GM12873 (cell line): ENCODE data around the gene ZBTB7C.

ENCODE experiments used
- CTCF ChIP-seq: IDR thresholded peaks from 2 replicates; pipeline ENCODE4 v1.5.1; 2012; ENCODE audit warnings: low read depth, mild to moderate bottlenecking, moderate library complexity, low read length, control low read depth; ENCODE audit not compliant: insufficient read depth; ENCODE audit errors: missing control alignments

ZBTB7C gene

GRCh38 chr18:48111587-48111986, 297.6 kb downstream of the ZBTB7C start:
- TF ChIP-seq CTCF, result no peak

DNA sequence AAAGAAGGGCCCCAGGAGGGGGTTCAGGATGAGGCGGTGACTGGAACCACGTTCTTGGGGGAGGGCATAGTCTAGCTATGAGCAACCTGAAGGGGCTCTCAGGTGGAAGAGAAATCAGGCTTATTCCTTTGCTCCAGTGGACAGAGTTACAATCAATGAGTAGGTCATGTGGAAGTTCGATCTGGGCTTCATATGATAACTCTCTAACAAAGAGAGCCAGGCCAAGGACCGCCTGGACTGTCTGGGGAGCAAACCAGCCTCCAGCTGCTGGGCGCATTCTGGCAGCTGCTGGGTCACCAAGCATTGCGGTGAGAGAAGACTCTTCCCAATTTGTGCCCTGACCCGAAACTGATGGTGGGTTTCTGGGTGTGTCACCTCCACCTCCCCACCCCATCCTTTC, 298.4 kb downstream of the ZBTB7C start:
- no peak for TF ChIP-seq CTCF

DNA sequence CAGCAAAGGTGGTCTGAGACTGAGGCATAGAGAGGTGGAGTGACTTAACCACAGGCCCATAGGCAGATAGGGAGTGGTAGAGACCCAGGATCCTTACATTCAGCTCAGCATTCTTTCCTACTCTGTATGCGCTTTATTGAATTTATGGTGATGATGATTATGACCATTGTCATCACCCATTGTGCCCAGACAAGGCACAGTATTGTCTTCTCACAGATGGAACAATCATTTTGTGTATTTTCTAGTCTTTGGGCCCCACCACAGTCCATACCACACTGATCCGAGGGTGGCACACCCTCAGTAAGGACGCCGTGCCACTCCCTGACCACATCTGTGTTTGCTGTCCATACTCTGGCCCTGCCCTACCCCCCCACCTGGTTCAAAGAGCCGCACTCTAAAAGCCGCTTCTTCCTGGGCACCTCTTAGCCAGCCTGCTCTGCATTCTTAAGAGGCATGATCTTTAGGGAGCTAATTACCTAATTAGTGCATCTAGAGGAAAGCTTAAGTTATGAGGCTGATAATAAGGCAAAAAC, 299.2 kb downstream of the ZBTB7C start:
- TF ChIP-seq CTCF, result no peak

DNA sequence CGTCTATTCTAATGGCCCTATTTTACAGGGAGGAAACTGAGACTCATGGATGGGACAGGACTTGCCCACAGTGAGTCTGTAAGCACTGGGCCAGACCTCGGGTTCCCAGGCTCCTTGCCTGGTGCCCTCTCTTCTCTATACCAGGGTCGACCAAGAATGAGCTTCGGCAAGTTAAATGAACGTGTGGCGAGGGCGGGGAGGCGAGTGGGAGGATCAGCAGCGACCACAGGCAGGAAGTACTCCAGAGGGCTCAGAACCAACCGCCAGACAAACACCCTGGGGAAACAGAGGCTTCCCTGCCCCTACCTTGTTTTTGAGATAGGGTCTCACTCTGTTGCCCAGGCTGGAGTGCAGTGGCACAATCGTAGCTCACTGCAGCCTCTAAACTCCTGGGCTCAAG, 301.0 kb downstream of the ZBTB7C start:
- no peak for TF ChIP-seq CTCF

DNA sequence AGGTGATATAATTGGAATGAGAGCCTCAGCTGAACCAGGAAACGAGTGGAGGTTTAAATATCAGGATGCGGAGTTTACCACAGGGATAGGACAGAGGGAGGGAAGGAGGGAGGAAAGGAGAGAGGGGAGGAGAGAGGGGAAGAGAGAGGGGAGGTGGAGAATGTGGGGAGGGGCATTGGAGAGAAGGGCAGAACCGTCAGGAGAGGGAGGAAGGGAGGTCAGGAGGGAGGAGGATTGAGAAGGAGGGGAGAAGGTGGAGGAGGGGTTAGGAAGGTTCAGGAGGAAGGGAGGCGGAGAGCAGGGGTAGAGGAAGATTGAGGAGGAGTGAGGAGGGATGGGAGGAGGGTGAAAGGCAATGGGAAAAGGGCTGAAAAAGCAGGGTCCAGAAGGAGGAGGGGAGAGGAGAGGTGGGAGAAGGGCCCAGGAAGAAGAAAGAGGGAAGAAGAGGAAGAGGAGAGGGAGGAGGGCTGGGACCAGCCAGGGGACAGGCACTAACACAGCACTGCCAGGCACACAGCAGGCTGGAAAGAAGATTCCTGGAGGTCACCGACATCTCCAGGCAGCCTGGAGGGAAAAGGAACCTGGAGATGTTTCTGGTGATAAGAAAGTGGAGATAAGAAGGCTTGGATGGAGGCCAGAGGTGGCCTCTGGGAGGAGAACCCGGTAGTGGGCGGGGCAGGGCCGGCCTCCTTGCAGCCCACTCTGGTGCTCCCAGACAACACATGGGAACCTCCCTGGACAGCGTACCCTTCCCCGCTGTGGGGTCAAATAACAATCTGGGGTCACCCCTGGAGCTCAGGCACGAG, 302.0 kb downstream of the ZBTB7C start:
- no peak for TF ChIP-seq CTCF

- no peak for TF ChIP-seq CTCF
Measured at GRCh38 chr18:48106498-48106897, 302.7 kb downstream of the ZBTB7C start.

DNA sequence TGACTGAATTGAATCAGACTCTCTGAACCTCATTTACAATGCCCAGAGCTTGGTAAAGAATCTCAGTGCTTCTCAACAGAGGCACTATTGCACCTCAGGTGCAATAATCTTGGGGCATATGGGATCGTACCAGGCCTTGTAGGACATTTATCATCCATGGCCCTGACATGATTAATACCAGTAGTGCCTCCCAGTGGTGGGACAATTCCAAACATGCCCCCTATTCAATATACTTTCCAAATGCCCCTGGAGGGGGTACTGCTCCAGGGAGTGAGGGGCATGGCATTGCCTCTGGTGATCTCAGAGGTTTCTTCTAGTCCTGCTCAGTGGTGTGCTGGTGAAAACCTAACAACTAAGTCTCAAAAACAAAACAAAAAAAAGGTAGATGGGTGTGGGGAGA, 303.9 kb downstream of the ZBTB7C start:
- TF ChIP-seq CTCF, result no peak
